ENCODE measurements around the gene MRPL42. TPM values are rescaled to one million over a fixed set of nuclear protein-coding genes. Genes with fewer than 3 reads are reported as not detected.
A peak's percentile ranks its signal among the peaks of the same experiment; 100 is the strongest.

Gene MRPL42
- polyA plus RNA-seq, 1 of the 3 experiments (the other 2 are of a cell fraction), result 39.5 TPM

DNA sequence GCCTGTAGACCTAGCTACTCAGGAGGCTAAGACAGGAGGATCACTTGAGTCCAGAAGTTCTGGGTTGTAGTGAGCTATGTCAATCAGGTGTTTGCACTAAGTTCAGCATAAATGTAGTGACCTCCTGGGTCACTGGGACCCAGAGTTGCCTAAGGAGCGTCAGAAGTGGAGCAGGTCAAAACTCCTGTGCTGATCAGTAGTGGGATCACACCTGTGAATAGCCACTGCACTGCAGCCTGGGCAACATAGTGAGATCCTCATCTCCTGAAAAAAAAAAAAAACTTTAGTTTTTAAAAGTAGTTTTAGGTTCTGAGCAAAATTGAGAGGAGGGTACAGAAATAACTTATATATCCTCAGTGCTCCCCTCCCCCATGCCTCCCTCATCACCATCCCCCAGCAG, 42.2 kb downstream of the MRPL42 start:
- DNase-seq, result no peak
- no peaks in the 10 kb centered on the region for H3K9me3 ChIP-seq
- H3K4me1 ChIP-seq (ENCODE audit: control insufficient read depth in 1 of 2, insufficient read depth in 2 of 2, low read depth in 1 of 2, low read length in 1 of 2), result no peaks in the 10 kb centered on the region
- peaks cover 5 to 19% of the 10 kb centered on the region in 2 experiments for H3K36me3 ChIP-seq (replicated peaks in 1 of 2; ENCODE audit: control insufficient read depth in 1 of 2, insufficient read depth in 2 of 2, low read length in 1 of 2)
- CTCF ChIA-PET, result interaction anchor here (1.4 to 3.7 kb wide), 2 partner anchors 60 to 592 kb away, joined by 5 to 26 read pairs; no protein-coding TSS in a partner anchor
- H3K79me2 ChIP-seq (ENCODE audit: insufficient read depth), result no peaks in the 10 kb centered on the region
- POLR2A ChIA-PET, result no interaction called here
- H4K20me1 ChIP-seq (ENCODE audit: insufficient read depth), result no peaks in the 10 kb centered on the region
- no peak overlapping the region for H2AFZ ChIP-seq (ENCODE audit: low read depth)
- 93% methylated on average over 1 of the region's 1 CpG for WGBS (ENCODE audit: low lambda C conversion rate)
- H3K4me2 ChIP-seq, result no peak overlapping the region
- no peaks in the 10 kb centered on the region for H3K9me2 ChIP-seq
- H3F3A ChIP-seq (replicated peaks; ENCODE audit: insufficient read depth), result peaks cover 12% of the 10 kb centered on the region
- H3K4me3 ChIP-seq (ENCODE audit: low read depth in 2 of 2, low read length in 1 of 2), result no peak overlapping the region
- no peak for TF ChIP-seq FOXJ3 (CRISPR knock-in tag; IDR thresholded peaks at IDR 0.05)
- H3K9ac ChIP-seq, result no peak overlapping the region
- no peaks in the 10 kb centered on the region for H3K27me3 ChIP-seq (ENCODE audit: insufficient read depth)
- H3K27ac ChIP-seq (ENCODE audit: low read depth in 2 of 2, low read length in 1 of 2), result no peak overlapping the region

DNA sequence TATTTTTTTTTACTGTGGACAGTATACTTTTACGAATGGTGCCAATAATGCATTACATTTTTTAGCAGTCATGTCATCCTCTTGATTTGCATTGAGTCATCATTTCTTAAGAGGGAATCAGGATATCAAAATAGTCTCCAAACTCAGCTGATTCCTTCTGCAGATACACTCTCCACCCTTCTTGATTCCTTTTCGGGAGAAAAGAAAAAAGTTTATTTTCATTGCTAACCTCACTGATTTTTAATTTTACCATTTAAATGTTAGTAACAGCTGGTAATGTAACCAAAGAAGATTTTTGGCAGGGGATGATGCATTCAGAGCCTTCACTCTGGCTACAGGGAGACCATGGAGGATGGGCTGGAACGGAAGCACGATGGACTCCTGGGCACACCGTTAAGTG, 47.5 kb downstream of the MRPL42 start:
- no peaks in the 10 kb centered on the region for H3K9me2 ChIP-seq
- TF ChIP-seq NRF1 (IDR thresholded peaks at IDR 0.05; ENCODE audit: low read depth, low read length), result no peak
- no peak for TF ChIP-seq ELF1 (IDR thresholded peaks at IDR 0.05)
- TF ChIP-seq TEAD4 (IDR thresholded peaks at IDR 0.05; ENCODE audit: borderline replicate concordance, insufficient read depth), result no peak
- no peak for TF ChIP-seq TAF1 (IDR thresholded peaks at IDR 0.05; ENCODE audit: borderline replicate concordance, low read depth, low read length)
- peak; percentile 85; the same call in 1 of the 2 replicates for TF ChIP-seq FOSL2 (IDR thresholded peaks at IDR 0.05; ENCODE audit: borderline replicate concordance, low read depth)
- TF ChIP-seq RXRA (IDR thresholded peaks at IDR 0.05; ENCODE audit: borderline replicate concordance, low read depth), result no peak
- TF ChIP-seq POLR2AphosphoS5 (IDR thresholded peaks at IDR 0.05; ENCODE audit: low read depth, low read length), result no peak
- TF ChIP-seq, protein P1, sequence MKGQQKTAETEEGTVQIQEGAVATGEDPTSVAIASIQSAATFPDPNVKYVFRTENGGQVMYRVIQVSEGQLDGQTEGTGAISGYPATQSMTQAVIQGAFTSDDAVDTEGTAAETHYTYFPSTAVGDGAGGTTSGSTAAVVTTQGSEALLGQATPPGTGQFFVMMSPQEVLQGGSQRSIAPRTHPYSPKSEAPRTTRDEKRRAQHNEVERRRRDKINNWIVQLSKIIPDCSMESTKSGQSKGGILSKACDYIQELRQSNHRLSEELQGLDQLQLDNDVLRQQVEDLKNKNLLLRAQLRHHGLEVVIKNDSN (IDR thresholded peaks at IDR 0.05; ENCODE audit: borderline replicate concordance, low read depth), result no peak
- no peak for TF ChIP-seq FOXJ3 (CRISPR knock-in tag; IDR thresholded peaks at IDR 0.05)
- 0 out of 2 replicates have a peak, but pooled peaks have one; percentile 39 for TF ChIP-seq MEF2A (IDR thresholded peaks at IDR 0.05; ENCODE audit: borderline replicate concordance, low read depth)
- TF ChIP-seq, protein P2, sequence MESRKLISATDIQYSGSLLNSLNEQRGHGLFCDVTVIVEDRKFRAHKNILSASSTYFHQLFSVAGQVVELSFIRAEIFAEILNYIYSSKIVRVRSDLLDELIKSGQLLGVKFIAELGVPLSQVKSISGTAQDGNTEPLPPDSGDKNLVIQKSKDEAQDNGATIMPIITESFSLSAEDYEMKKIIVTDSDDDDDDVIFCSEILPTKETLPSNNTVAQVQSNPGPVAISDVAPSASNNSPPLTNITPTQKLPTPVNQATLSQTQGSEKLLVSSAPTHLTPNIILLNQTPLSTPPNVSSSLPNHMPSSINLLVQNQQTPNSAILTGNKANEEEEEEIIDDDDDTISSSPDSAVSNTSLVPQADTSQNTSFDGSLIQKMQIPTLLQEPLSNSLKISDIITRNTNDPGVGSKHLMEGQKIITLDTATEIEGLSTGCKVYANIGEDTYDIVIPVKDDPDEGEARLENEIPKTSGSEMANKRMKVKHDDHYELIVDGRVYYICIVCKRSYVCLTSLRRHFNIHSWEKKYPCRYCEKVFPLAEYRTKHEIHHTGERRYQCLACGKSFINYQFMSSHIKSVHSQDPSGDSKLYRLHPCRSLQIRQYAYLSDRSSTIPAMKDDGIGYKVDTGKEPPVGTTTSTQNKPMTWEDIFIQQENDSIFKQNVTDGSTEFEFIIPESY (IDR thresholded peaks at IDR 0.05; ENCODE audit: borderline replicate concordance, low read depth), result no peak
- TF ChIP-seq, protein P3, sequence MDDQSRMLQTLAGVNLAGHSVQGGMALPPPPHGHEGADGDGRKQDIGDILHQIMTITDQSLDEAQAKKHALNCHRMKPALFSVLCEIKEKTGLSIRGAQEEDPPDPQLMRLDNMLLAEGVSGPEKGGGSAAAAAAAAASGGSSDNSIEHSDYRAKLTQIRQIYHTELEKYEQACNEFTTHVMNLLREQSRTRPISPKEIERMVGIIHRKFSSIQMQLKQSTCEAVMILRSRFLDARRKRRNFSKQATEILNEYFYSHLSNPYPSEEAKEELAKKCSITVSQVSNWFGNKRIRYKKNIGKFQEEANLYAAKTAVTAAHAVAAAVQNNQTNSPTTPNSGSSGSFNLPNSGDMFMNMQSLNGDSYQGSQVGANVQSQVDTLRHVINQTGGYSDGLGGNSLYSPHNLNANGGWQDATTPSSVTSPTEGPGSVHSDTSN (IDR thresholded peaks at IDR 0.05), result 0 out of 2 replicates have a peak, but pooled peaks have one; percentile 40
- TF ChIP-seq GATA2 (CRISPR knock-in tag; IDR thresholded peaks at IDR 0.05), result no peak
- TF ChIP-seq TCF12 (IDR thresholded peaks at IDR 0.05), result peak; percentile 52
- no peak for TF ChIP-seq CHD2 (IDR thresholded peaks at IDR 0.05; ENCODE audit: low read length, partially characterized antibody)
- TF ChIP-seq YY1 (IDR thresholded peaks at IDR 0.05; ENCODE audit: low read depth), result no peak
- TF ChIP-seq JUND (IDR thresholded peaks at IDR 0.05), result peak; percentile 81
- no peak for TF ChIP-seq SMC3 (IDR thresholded peaks at IDR 0.05; ENCODE audit: low read depth, low read length)
- TF ChIP-seq NFIC (IDR thresholded peaks at IDR 0.05; ENCODE audit: borderline replicate concordance), result peak; percentile 45; the same call in 1 of the 2 replicates
- peak overlapping the region in 1 of 2 experiments; percentile 76; a peak in 2 of 4 replicates for H3K27ac ChIP-seq (ENCODE audit: low read depth in 2 of 2, low read length in 1 of 2)
- H3K4me2 ChIP-seq, result peak overlapping the region; percentile 64
- 0 out of 4 replicates have a peak overlapping the region, but pooled peaks of 1 of the 2 experiments have one; percentile 35 for H3K4me3 ChIP-seq (ENCODE audit: low read depth in 2 of 2, low read length in 1 of 2)
- no peaks in the 10 kb centered on the region for H3K27me3 ChIP-seq (ENCODE audit: insufficient read depth)
- no peak for DNase-seq
- H3K9ac ChIP-seq, result no peak overlapping the region
- peaks cover 29% of the 10 kb centered on the region for H3F3A ChIP-seq (replicated peaks; ENCODE audit: insufficient read depth)
- H4K20me1 ChIP-seq (ENCODE audit: insufficient read depth), result no peaks in the 10 kb centered on the region
- H2AFZ ChIP-seq (ENCODE audit: low read depth), result no peak overlapping the region
- POLR2A ChIA-PET, result no interaction called here
- no peaks in the 10 kb centered on the region for H3K79me2 ChIP-seq (ENCODE audit: insufficient read depth)
- whole genome bisulfite sequencing (ENCODE audit: low lambda C conversion rate), result 53% methylated on average over 5 of the region's 5 CpGs
- CTCF ChIA-PET, result interaction anchor here (5.1 kb wide), 2 partner anchors 10 to 588 kb away, joined by 41 to 42 read pairs; no protein-coding TSS in a partner anchor
- no peaks in the 10 kb centered on the region for H3K36me3 ChIP-seq (replicated peaks in 1 of 2; ENCODE audit: control insufficient read depth in 1 of 2, insufficient read depth in 2 of 2, low read length in 1 of 2)
- no peaks in the 10 kb centered on the region for H3K9me3 ChIP-seq
- peaks cover 2 to 7% of the 10 kb centered on the region in 2 experiments; a peak in 3 of 4 replicates for H3K4me1 ChIP-seq (ENCODE audit: control insufficient read depth in 1 of 2, insufficient read depth in 2 of 2, low read depth in 1 of 2, low read length in 1 of 2)

All from SK-N-SH (cell line).